Loucy (cell line): ENCODE data around the gene SRA1.

Experiments
- CTCF ChIP-seq: fragments of 200-600 bp; sonication (generic); conservative IDR thresholded peaks from 2 replicates; pipeline ENCODE4 v1.5.1; 2014; ENCODE audit warnings: mild to moderate bottlenecking, antibody characterized with exemption, low read length
- EZH2phosphoT487 ChIP-seq: fragments of 200-600 bp; IDR thresholded peaks from 2 replicates; pipeline ENCODE4 v1.6.1; 2018; ENCODE audit warnings: antibody characterized with exemption, mild to moderate bottlenecking, moderate library complexity, borderline replicate concordance

- TF ChIP-seq CTCF (no peak), EZH2phosphoT487 (no peak)
Observed at GRCh38 chr5:140591747-140592372, 34.6 kb upstream of the SRA1 start.
